Measurements from ENCODE around the gene PRKAB2.
"Not testable (repeated sequence)": the region's sequence is repeated elsewhere in the genome, so short reads cannot be mapped to it uniquely, and the experiment has no call there.

DNA sequence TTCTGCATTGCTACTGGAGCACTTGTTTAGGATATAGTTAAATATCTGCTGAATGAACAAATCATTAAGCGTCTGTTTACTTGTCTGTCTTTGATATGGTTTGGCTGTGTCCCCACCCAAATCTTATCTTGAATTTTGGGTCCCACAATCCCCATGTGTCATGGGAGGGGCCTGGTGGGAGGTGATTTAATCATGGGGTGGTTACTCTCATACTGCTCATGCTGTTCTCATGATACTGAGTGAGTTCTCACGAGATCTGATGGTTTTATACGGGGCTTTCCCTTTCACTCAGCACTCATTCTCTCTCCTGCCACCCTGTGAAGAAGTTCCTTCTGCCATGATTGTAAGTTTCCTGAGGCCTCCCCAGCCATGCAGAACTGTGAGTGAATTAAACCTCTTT is 25.1 kb upstream of the PRKAB2 start:
- not testable (repeated sequence) for TF ChIP-seq POLR2AphosphoS5, CTCF, POLR2A (IDR thresholded peaks at IDR 0.05)
